Activated CD4-positive, alpha-beta T cell treated with anti-CD3 and anti-CD28 coated beads, Interleukin-2, amount 50 U/mL, for 1 hour (primary cell): ENCODE measurements around the gene OR1F1.
"Not testable (repeated sequence)": the region's sequence is repeated elsewhere in the genome, so short reads cannot be mapped to it uniquely, and the experiment has no call there.

Experiments
- DNase-seq: peaks from one replicate; pipeline ENCODE4 v3.0.0-alpha.2; 2020

The OR1F1 gene

GRCh38 chr16:3187798-3188674 lies at the start of gene OR1F1:
Gene OR1F1 (plus strand): TSS chr16:3188204.
- peak; percentile 46 for DNase-seq

GRCh38 chr16:3138342-3138741 lies 49.7 kb upstream of the OR1F1 start:
- DNase-seq: no peak

GRCh38 chr16:3138823-3139426 lies 49.1 kb upstream of the OR1F1 start:
- DNase-seq: no peak

GRCh38 chr16:3139561-3139960 lies 48.4 kb upstream of the OR1F1 start:
- not testable (repeated sequence) for DNase-seq

- DNase-seq: no peak
Measured at GRCh38 chr16:3140603-3141427, 47.2 kb upstream of the OR1F1 start.

GRCh38 chr16:3141781-3142311 lies 46.2 kb upstream of the OR1F1 start:
- DNase-seq: no peak

GRCh38 chr16:3142327-3142726 lies 45.7 kb upstream of the OR1F1 start:
- DNase-seq: no peak

GRCh38 chr16:3142770-3143169 lies 45.2 kb upstream of the OR1F1 start:
- DNase-seq: no peak

GRCh38 chr16:3143189-3143588 lies 44.8 kb upstream of the OR1F1 start:
- DNase-seq: no peak

- no peak for DNase-seq
Measured at GRCh38 chr16:3143598-3144320, 44.2 kb upstream of the OR1F1 start.

- no peak for DNase-seq
Measured at GRCh38 chr16:3144321-3144983, 43.6 kb upstream of the OR1F1 start.

GRCh38 chr16:3145151-3145550 lies 42.9 kb upstream of the OR1F1 start:
- DNase-seq: no peak

GRCh38 chr16:3145660-3146059 lies 42.3 kb upstream of the OR1F1 start:
- no peak for DNase-seq

GRCh38 chr16:3147046-3147756 lies 40.8 kb upstream of the OR1F1 start:
- DNase-seq: no peak

GRCh38 chr16:3147757-3148104 lies 40.3 kb upstream of the OR1F1 start:
- DNase-seq: no peak

- no peak for DNase-seq
Measured at GRCh38 chr16:3148256-3149192, 39.5 kb upstream of the OR1F1 start.

- no peak for DNase-seq
Measured at GRCh38 chr16:3149193-3149530, 38.8 kb upstream of the OR1F1 start.

GRCh38 chr16:3149630-3150345 lies 38.2 kb upstream of the OR1F1 start:
- DNase-seq: peak; percentile 39

- DNase-seq: peak; percentile 97
Measured at GRCh38 chr16:3150346-3151218, 37.4 kb upstream of the OR1F1 start.
